GM13977 (cell line): ENCODE data around the gene NCK1.

Source experiments
- DNase-seq: peaks from one replicate; pipeline ENCODE4 v3.0.0; 2012; ENCODE audit warnings: low spot score
- in situ Hi-C: fragments of 300-500 bp; cut with MboI; formaldehyde crosslinking; loops from one replicate; pipeline ENCODE4 v1.12.0; 2022; ENCODE audit warnings: low sequenced_read_pairs, low pct_unique_long_range_greater_than_20kb, mixed read lengths, inconsistent platforms; ENCODE audit not compliant: unreplicated experiment
- TF ChIP-seq, protein P1 (sequence below): IDR thresholded peaks from 2 replicates; pipeline ENCODE4 v1.5.1; 2012; ENCODE audit warnings: mild to moderate bottlenecking, control low read depth; ENCODE audit not compliant: insufficient read depth; ENCODE audit errors: extremely low read depth, missing control alignments

The NCK1 gene

DNA sequence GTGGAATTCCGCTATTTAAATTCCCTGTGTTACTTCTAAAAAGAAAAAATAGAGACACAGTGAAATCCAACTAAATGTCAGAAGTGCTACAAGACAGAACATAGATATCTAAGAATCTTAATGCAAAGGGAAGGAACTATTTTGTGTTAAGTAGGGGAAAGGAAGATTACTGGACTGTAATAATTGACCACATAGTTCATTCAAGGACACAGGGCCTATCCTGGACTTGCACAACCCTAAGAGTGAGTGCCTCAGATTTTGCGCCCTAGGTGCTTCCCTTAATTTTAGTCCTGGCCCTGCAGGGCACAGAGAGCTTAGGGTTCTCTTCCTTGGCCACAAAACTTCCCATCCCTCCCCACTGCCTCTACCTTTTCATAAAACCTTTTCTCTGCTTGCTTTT lies 92.2 kb downstream of the NCK1 start:
- in situ Hi-C loops, result no loop called here
- TF ChIP-seq, protein P1, sequence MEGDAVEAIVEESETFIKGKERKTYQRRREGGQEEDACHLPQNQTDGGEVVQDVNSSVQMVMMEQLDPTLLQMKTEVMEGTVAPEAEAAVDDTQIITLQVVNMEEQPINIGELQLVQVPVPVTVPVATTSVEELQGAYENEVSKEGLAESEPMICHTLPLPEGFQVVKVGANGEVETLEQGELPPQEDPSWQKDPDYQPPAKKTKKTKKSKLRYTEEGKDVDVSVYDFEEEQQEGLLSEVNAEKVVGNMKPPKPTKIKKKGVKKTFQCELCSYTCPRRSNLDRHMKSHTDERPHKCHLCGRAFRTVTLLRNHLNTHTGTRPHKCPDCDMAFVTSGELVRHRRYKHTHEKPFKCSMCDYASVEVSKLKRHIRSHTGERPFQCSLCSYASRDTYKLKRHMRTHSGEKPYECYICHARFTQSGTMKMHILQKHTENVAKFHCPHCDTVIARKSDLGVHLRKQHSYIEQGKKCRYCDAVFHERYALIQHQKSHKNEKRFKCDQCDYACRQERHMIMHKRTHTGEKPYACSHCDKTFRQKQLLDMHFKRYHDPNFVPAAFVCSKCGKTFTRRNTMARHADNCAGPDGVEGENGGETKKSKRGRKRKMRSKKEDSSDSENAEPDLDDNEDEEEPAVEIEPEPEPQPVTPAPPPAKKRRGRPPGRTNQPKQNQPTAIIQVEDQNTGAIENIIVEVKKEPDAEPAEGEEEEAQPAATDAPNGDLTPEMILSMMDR, result no peak
- no peak for DNase-seq

DNA sequence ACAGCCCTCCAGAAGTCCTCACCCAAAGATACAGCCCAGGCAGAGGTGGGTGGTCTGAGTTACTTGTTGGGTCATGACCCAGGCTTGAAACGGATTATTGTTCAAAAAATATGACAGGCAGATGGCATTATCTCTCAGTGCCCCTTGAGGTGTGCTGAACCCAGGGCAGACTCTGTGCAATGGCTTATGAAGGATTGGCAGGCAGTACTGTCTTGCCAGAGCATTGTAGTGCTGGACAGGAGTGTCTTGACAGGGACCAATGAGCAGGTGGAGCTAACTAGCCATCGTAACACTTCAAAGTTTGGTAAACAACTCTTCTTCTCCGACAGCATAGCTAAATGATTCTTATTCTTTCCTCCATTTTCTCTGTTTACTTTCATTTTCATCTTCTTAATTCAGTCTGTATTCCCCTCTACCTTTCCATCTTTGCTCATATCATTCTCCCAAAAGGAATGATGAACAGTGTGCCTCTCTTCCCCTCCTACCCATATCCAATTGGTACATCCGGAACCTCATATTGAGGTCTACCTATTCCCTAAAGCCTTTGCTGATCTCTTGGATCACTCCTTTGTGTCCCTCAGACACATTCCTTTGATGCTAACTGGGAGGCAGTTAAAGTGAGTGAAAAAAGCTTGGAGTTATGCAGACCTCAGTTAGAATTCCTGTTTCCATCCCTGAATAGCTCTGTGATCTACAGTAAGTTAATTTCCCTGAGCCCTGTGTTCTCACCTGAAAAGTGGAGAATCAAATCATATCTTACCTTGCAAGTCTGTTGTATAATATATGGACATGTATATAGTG lies 93.2 kb downstream of the NCK1 start:
- no peak for DNase-seq
- TF ChIP-seq, protein P1, result no peak
- in situ Hi-C loops, result no loop called here

DNA sequence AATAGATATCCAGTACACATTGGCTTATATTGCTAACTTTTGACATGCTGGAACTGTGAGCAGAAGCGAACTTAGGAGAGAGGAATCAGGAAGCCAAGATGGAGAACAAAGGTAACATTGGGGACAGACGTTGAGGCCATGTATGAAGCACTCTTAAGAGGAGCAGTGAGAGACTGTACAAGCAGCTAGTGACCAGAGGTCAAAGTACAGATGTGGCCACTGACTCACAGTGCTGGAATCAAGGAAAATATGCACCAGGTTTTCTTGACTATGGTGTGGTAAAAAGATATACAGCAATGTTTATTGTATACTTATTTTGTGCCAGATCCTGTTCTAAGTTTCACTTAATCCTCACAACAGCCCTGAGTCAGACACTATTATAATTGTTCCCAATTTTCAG lies 93.8 kb downstream of the NCK1 start:
- in situ Hi-C loops, result no loop called here
- DNase-seq, result no peak
- TF ChIP-seq, protein P1, result no peak

GRCh38 chr3:136956971-136957370 lies 95.0 kb downstream of the NCK1 start:
- TF ChIP-seq, protein P1, result no peak
- in situ Hi-C loops, result no loop called here
- no peak for DNase-seq

DNA sequence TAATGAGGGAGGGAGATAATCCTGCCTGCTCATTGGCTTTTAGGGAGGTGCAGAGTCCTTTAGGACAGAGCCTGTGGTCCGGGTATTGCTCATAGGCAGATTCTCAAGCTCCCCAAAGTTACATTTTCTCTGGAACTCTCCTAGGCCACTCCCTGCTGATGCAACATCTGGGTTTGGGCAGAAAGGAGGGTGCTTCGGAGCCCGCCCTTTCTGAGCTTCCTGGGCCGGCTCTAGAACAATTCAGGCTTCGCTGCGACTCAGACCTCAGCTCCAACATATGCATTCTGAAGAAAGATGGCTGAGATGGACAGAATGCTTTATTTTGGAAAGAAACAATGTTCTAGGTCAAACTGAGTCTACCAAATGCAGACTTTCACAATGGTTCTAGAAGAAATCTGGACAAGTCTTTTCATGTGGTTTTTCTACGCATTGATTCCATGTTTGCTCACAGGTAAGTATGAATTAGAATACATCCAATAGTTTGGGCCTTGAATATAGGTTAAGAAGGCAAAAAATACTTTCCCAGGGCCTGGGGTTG lies 95.8 kb downstream of the NCK1 start, which contains the start of gene IL20RB:
Gene IL20RB, plus strand, starts transcription at position 233 of the 538 bp plus-strand sequence. Its CDS starts 131 bp downstream, at position 364.
- TF ChIP-seq, protein P1, result no peak
- in situ Hi-C loops, result no loop called here
- no peak for DNase-seq

- DNase-seq, result no peak
- in situ Hi-C loops, result no loop called here
- TF ChIP-seq, protein P1, result no peak
Measured at GRCh38 chr3:136958939-136959338, 96.9 kb downstream of the NCK1 start.
